GM23338 (cell line): ENCODE measurements around the gene TACC3. TPM values are rescaled to one million over a fixed set of nuclear protein-coding genes. Genes with fewer than 3 reads are reported as not detected.

ENCODE experiments used
- ATAC-seq: fragments of 200-7000 bp; cut with Tn5 transposase; 3 replicates; pipeline ENCODE4 v1.9.1; 2020
- DNase-seq: peaks from one replicate; pipeline ENCODE4 v3.0.0-alpha.2; 2015; ENCODE audit warnings: low spot score
- H2AFZ ChIP-seq: fragments of 200-600 bp; sonication (generic); 2 replicates; pipeline ENCODE4 v1.8.0; 2016; ENCODE audit warnings: antibody characterized with exemption, mild to moderate bottlenecking, moderate library complexity
- H3F3A ChIP-seq: fragments of 200-600 bp; sonication (generic); replicated peaks from 2 replicates; pipeline ENCODE4 v1.8.0; 2017; ENCODE audit warnings: antibody characterized with exemption, mixed run types, low read depth
- H3K27ac ChIP-seq: fragments of 200-600 bp; sonication (generic); 2 replicates; pipeline ENCODE4 v1.6.1; 2016; ENCODE audit warnings: low read depth
- H3K27me3 ChIP-seq: fragments of 200-600 bp; sonication (generic); 2 replicates; pipeline ENCODE4 v1.8.0; 2016; ENCODE audit warnings: mild to moderate bottlenecking, mixed run types, moderate library complexity; ENCODE audit not compliant: insufficient read depth
- H3K36me3 ChIP-seq: fragments of 200-600 bp; sonication (generic); 2 replicates; pipeline ENCODE4 v1.8.0; 2016; ENCODE audit warnings: mild to moderate bottlenecking; ENCODE audit not compliant: insufficient read depth
- H3K4me1 ChIP-seq: fragments of 200-600 bp; sonication (generic); 2 replicates; pipeline ENCODE4 v1.8.0; 2016; ENCODE audit warnings: mild to moderate bottlenecking, moderate library complexity; ENCODE audit not compliant: insufficient read depth
- H3K4me2 ChIP-seq: fragments of 200-600 bp; sonication (generic); 2 replicates; pipeline ENCODE4 v1.7.1; 2017; ENCODE audit warnings: mixed run types
- H3K4me3 ChIP-seq: fragments of 200-600 bp; sonication (generic); 2 replicates; pipeline ENCODE4 v1.6.1; 2016; ENCODE audit warnings: mixed run types
- H3K79me2 ChIP-seq: fragments of 200-600 bp; sonication (generic); replicated peaks from 2 replicates; pipeline ENCODE4 v1.8.0; 2017; ENCODE audit warnings: mild to moderate bottlenecking; ENCODE audit not compliant: insufficient read depth
- H3K9me2 ChIP-seq: fragments of 200-600 bp; sonication (generic); 2 replicates; pipeline ENCODE4 v1.8.0; 2017; ENCODE audit not compliant: insufficient read depth
- H4K20me1 ChIP-seq: fragments of 200-600 bp; sonication (generic); replicated peaks from 2 replicates; pipeline ENCODE4 v1.8.0; 2017; ENCODE audit warnings: mild to moderate bottlenecking; ENCODE audit not compliant: insufficient read depth
- H3K27ac Mint-ChIP-seq: 2 replicates; pipeline ENCODE4 v1.8.0; 2020; ENCODE audit warnings: inconsistent platforms, mild to moderate bottlenecking, moderate library complexity, mixed read lengths
- H3K27me3 Mint-ChIP-seq: 3 replicates; pipeline ENCODE4 v1.8.0; 2022; ENCODE audit warnings: low read depth, mild to moderate bottlenecking, moderate library complexity, mixed read lengths, inconsistent platforms; ENCODE audit not compliant: insufficient read depth, poor library complexity
- H3K36me3 Mint-ChIP-seq: 3 replicates; pipeline ENCODE4 v1.8.0; 2021; ENCODE audit warnings: low read depth, mild to moderate bottlenecking, inconsistent platforms, moderate library complexity, mixed read lengths
- H3K4me1 Mint-ChIP-seq: 3 replicates; pipeline ENCODE4 v1.8.0; 2020; ENCODE audit warnings: mild to moderate bottlenecking, inconsistent platforms, mixed read lengths
- H3K4me3 Mint-ChIP-seq: 3 replicates; pipeline ENCODE4 v1.8.0; 2021; ENCODE audit warnings: moderate library complexity, mild to moderate bottlenecking, inconsistent platforms, mixed read lengths
- H3K9me3 Mint-ChIP-seq: 3 replicates; pipeline ENCODE4 v1.8.0; 2020; ENCODE audit warnings: moderate library complexity, mild to moderate bottlenecking, inconsistent platforms, mixed read lengths
- CREB1 ChIP-seq: fragments of 250-450 bp; sonication (Bioruptor Pico); IDR thresholded peaks from 2 replicates; pipeline ENCODE4 v1.5.0; 2020; ENCODE audit warnings: low read depth, mild to moderate bottlenecking, moderate library complexity
- CTCF ChIP-seq, 2 experiments: fragments of 200-600 bp in 1 of 2; sonication (generic) in 1 of 2; conservative IDR thresholded peaks; 2 replicates each; pipeline versions ENCODE4 v1.5.1 to v1.6.1; 2016 to 2017; ENCODE audit warnings: antibody characterized with exemption in 2 of 2, low read depth in 2 of 2, mild to moderate bottlenecking in 2 of 2, moderate library complexity in 1 of 2
- EZH2phosphoT487 ChIP-seq: fragments of 200-600 bp; sonication (generic); IDR thresholded peaks from one replicate; pipeline ENCODE4 v1.8.1; 2018; ENCODE audit warnings: antibody characterized with exemption; ENCODE audit not compliant: unreplicated experiment
- JUNB ChIP-seq: IDR thresholded peaks from one replicate; pipeline ENCODE4 v1.6.1; 2016; ENCODE audit warnings: antibody characterized with exemption; ENCODE audit not compliant: unreplicated experiment
- NANOG ChIP-seq: IDR thresholded peaks from 2 replicates; pipeline ENCODE4 v1.6.1; 2016; ENCODE audit warnings: antibody characterized with exemption, borderline replicate concordance
- POLR2AphosphoS5 ChIP-seq: IDR thresholded peaks from 2 replicates; pipeline ENCODE4 v1.6.1; 2016; ENCODE audit warnings: antibody characterized with exemption, low read depth
- STAT1 ChIP-seq: IDR thresholded peaks from one replicate; pipeline ENCODE4 v1.6.1; 2016; ENCODE audit warnings: antibody characterized with exemption; ENCODE audit not compliant: unreplicated experiment
- ZNF114 ChIP-seq: fragments of 250-450 bp; sonication (Bioruptor Pico); IDR thresholded peaks from 2 replicates; pipeline ENCODE4 v1.5.0; 2020; ENCODE audit warnings: mild to moderate bottlenecking, moderate library complexity
- ZNF331 ChIP-seq: fragments of 250-450 bp; sonication (Bioruptor Pico); IDR thresholded peaks from 2 replicates; pipeline ENCODE4 v1.5.0; 2020; ENCODE audit warnings: low read depth, mild to moderate bottlenecking, moderate library complexity
- ZNF462 ChIP-seq: fragments of 250-450 bp; sonication (Bioruptor Pico); IDR thresholded peaks from 2 replicates; pipeline ENCODE4 v1.5.0; 2020; ENCODE audit warnings: mild to moderate bottlenecking, moderate library complexity
- polyA plus RNA-seq: library from polyadenylated mRNA; unstranded; fragments of >200 nt; fragmentation: Nextera tagmentation; extraction: Ambion mirVana; gene quantifications from 2 replicates; pipeline ENCODE4 v1.2.1, GENCODE V29; 2016
- total RNA-seq: library from RNA; depleted of rRNA; stranded (reverse); fragments of >200 nt; shearing (Covaris generic); gene quantifications from 2 replicates; pipeline ENCODE4 v1.2.3, GENCODE V29; 2014
- TF ChIP-seq, protein P1 (sequence below): IDR thresholded peaks from one replicate; pipeline ENCODE4 v1.6.1; 2018; ENCODE audit warnings: antibody characterized with exemption; ENCODE audit not compliant: unreplicated experiment
- TF ChIP-seq, protein P2 (sequence below): IDR thresholded peaks from 2 replicates; pipeline ENCODE4 v1.6.1; 2016; ENCODE audit warnings: antibody characterized with exemption

TACC3 gene
- total and polyA plus RNA-seq, 2 experiments from 2014 or later: 120 TPM

DNA sequence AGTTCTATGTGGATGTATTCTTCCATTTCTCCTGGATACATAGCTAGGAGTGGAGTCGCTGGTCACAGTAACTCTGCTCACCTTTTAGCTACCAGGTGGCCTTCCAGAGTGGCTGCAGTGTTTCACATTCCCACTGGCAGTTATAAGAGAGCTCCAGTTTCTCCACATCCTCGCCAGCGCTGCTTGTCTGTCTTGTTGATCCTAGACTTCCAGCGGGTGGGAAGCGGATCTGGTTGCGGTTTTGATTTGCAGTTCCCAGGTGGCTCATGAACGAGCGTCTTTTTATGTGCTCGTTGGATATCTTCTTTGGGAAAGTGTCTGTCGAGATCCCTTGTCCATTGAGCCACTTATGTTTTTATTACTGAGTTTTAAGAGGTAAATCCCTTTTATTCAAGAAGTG is 11.6 kb downstream of the TACC3 start:
- Histone ChIP-seq H3K4me1 (no peaks in the 10 kb centered on the region), H3K27ac (no peak overlapping the region), H3K27me3 (no peaks in the 10 kb centered on the region), H3K36me3 (peaks cover 81% of the 10 kb centered on the region), H3K4me3 (no peak overlapping the region), H3K79me2 (peaks cover 42% of the 10 kb centered on the region), H2AFZ (no peak overlapping the region), H3F3A (peaks cover 7% of the 10 kb centered on the region), H4K20me1 (peaks cover 16% of the 10 kb centered on the region), H3K9me2 (no peaks in the 10 kb centered on the region), H3K4me2 (no peak overlapping the region)
- Mint-ChIP-seq H3K36me3 (peaks cover 97% of the 10 kb centered on the region), H3K27ac (no peak overlapping the region), H3K4me1 (no peaks in the 10 kb centered on the region), H3K27me3 (peaks cover 20% of the 10 kb centered on the region), H3K4me3 (no peak overlapping the region), H3K9me3 (peaks cover 18% of the 10 kb centered on the region)
- TF ChIP-seq ZNF462 (CRISPR knock-in tag) (no peak), ZNF331 (CRISPR knock-in tag) (no peak), STAT1 (no peak), NANOG (no peak), CTCF (conservative IDR thresholded peaks at IDR 0.05; ENCODE audit: low read depth in 2 of 2) (no peak), POLR2AphosphoS5 (no peak), ZNF114 (CRISPR knock-in tag) (no peak), EZH2phosphoT487 (no peak), CREB1 (CRISPR knock-in tag) (no peak), JUNB (no peak)
- TF ChIP-seq, protein P1, sequence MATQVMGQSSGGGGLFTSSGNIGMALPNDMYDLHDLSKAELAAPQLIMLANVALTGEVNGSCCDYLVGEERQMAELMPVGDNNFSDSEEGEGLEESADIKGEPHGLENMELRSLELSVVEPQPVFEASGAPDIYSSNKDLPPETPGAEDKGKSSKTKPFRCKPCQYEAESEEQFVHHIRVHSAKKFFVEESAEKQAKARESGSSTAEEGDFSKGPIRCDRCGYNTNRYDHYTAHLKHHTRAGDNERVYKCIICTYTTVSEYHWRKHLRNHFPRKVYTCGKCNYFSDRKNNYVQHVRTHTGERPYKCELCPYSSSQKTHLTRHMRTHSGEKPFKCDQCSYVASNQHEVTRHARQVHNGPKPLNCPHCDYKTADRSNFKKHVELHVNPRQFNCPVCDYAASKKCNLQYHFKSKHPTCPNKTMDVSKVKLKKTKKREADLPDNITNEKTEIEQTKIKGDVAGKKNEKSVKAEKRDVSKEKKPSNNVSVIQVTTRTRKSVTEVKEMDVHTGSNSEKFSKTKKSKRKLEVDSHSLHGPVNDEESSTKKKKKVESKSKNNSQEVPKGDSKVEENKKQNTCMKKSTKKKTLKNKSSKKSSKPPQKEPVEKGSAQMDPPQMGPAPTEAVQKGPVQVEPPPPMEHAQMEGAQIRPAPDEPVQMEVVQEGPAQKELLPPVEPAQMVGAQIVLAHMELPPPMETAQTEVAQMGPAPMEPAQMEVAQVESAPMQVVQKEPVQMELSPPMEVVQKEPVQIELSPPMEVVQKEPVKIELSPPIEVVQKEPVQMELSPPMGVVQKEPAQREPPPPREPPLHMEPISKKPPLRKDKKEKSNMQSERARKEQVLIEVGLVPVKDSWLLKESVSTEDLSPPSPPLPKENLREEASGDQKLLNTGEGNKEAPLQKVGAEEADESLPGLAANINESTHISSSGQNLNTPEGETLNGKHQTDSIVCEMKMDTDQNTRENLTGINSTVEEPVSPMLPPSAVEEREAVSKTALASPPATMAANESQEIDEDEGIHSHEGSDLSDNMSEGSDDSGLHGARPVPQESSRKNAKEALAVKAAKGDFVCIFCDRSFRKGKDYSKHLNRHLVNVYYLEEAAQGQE: no peak
- TF ChIP-seq, protein P2, sequence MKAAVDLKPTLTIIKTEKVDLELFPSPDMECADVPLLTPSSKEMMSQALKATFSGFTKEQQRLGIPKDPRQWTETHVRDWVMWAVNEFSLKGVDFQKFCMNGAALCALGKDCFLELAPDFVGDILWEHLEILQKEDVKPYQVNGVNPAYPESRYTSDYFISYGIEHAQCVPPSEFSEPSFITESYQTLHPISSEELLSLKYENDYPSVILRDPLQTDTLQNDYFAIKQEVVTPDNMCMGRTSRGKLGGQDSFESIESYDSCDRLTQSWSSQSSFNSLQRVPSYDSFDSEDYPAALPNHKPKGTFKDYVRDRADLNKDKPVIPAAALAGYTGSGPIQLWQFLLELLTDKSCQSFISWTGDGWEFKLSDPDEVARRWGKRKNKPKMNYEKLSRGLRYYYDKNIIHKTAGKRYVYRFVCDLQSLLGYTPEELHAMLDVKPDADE: no peak
- ATAC-seq (no peak), DNase-seq (no peak)
